ENCODE measurements around the gene PSMA1.

- TF ChIP-seq, protein P1, sequence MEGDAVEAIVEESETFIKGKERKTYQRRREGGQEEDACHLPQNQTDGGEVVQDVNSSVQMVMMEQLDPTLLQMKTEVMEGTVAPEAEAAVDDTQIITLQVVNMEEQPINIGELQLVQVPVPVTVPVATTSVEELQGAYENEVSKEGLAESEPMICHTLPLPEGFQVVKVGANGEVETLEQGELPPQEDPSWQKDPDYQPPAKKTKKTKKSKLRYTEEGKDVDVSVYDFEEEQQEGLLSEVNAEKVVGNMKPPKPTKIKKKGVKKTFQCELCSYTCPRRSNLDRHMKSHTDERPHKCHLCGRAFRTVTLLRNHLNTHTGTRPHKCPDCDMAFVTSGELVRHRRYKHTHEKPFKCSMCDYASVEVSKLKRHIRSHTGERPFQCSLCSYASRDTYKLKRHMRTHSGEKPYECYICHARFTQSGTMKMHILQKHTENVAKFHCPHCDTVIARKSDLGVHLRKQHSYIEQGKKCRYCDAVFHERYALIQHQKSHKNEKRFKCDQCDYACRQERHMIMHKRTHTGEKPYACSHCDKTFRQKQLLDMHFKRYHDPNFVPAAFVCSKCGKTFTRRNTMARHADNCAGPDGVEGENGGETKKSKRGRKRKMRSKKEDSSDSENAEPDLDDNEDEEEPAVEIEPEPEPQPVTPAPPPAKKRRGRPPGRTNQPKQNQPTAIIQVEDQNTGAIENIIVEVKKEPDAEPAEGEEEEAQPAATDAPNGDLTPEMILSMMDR (IDR thresholded peaks at IDR 0.05; ENCODE audit: low read length) = no peak
- no peak for TF ChIP-seq EZH2 (optimal IDR thresholded peaks at IDR 0.05; ENCODE audit: low read depth, low read length)
- TF ChIP-seq EZH2phosphoT487 (IDR thresholded peaks at IDR 0.05; ENCODE audit: low read length) = no peak
Measured at GRCh38 chr11:14480716-14481115, 39.5 kb downstream of the PSMA1 start.
